Stimulated activated CD8-positive, alpha-beta memory T cell treated with anti-CD3 and anti-CD28 coated beads, Interleukin-15, amount 100 ng/mL, for 1 hour (primary cell): ENCODE data around the gene SMIM26.

ENCODE experiments used
- DNase-seq: peaks from one replicate; pipeline ENCODE4 v3.0.0-alpha.2; 2020; ENCODE audit warnings: low read depth

SMIM26 gene

GRCh38 chr20:18580012-18580411, 12.8 kb downstream of the SMIM26 start:
- DNase-seq, result no peak

DNA sequence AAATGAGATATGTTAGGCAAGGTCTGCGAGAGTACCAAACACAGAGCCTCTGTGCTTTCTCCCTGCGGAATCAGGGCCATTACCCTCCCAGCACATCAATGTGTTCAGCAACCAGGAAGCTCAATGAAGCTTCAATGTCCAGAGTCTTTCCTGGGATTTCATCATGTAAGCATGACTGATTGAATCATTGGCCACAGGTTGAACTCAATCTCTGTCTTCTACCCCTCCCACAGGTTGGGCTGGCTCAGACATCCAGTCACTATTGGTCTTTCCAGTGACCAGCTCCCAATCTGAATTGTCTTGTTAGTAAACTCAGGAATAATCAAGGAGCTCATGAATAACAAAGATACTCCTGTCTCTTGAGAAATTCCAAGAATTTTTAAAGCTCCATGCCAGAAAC, 17.9 kb downstream of the SMIM26 start:
- DNase-seq, result no peak

- DNase-seq, result peak; percentile 64
These were observed 20.7 kb downstream of the SMIM26 start, which contains the start of gene DTD1 for GRCh38 chr20:18587665-18588573. TSS of gene DTD1 (plus strand) at chr20:18588054. CDS start at chr20:18588073, 19 bp downstream.

- DNase-seq, result no peak
These were observed 21.3 kb downstream of the SMIM26 start for GRCh38 chr20:18588574-18588933.

DNA sequence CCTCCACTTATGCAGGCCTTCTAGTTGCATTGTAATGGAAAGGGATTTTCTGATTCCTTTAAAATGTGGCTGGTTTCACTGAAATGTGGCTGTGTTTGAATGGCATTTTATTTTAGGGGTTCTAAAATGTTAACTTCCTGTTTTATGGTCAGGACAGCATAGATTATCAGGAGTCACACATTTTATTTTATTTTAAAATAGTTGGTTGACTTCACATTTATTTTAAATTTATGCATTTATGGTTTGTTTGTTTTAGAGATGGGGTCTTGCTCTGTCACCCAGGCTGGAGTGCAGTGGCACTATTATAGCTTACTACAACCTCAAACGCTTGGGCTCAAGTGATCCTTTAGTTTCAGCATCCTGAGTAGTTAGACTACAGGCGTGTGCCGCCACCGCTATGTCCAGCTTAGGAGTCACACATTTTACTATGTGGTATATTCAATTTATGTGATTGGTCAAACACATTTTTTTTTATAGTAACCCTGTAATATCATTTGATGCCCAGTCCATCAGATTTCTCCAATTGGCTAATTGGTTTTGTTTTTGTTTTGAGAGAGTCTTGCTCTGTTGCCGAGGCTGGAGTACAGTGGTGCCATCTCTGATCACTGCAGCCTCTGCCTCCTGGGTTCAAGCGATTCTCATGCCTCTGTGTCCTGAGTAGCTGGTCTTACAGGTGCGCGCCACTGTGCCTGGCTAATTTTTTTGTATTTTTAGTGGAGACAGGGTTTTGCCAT, 22.9 kb downstream of the SMIM26 start:
- no peak for DNase-seq

GRCh38 chr20:18596270-18596669, 29.0 kb downstream of the SMIM26 start:
- no peak for DNase-seq

- DNase-seq, result no peak
These were observed 42.5 kb downstream of the SMIM26 start for GRCh38 chr20:18609741-18610140.

DNA sequence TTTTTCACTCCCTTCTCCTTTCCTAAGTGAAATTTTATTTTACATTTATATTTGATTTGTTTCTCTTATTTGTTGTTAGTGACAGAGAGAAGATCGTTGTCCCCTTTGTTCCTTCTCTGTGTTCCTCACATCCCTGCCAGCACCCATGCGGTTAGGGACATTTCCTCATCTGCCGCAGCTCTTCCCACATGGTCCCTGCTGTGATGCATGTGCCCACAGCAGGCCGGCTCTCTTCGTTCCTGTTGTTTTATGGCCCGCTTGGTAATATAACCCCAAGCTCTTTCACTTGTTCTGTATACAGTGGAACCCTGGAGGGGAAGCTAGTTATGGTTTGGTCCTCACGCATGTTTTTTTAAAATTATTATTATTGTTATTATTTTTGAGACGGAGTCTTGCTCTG, 44.3 kb downstream of the SMIM26 start:
- DNase-seq, result no peak

- no peak for DNase-seq
These were observed 46.3 kb downstream of the SMIM26 start for GRCh38 chr20:18613553-18613952.

- DNase-seq, result no peak
These were observed 47.0 kb downstream of the SMIM26 start for GRCh38 chr20:18614244-18614643.

GRCh38 chr20:18615020-18615650, 47.9 kb downstream of the SMIM26 start:
- DNase-seq, result no peak
